ENCODE measurements around the gene DNAJB2.

GRCh38 chr2:219289537-219290361 is 10.6 kb downstream of the DNAJB2 start:
- no peak for TF ChIP-seq CTCF (IDR thresholded peaks at IDR 0.05)
- TF ChIP-seq ZFX (IDR thresholded peaks at IDR 0.05; ENCODE audit: borderline replicate concordance): no peak
